Activated CD8-positive, alpha-beta memory T cell treated with anti-CD3 and anti-CD28 coated beads for 1 hour (primary cell): ENCODE measurements around the gene CREB5.
"Not testable (repeated sequence)": the region's sequence is repeated elsewhere in the genome, so short reads cannot be mapped to it uniquely, and the experiment has no call there.

Experiments used
- DNase-seq, 2 donors: peaks; one replicate each; pipeline ENCODE4 v3.0.0-alpha.2; 2020; ENCODE audit warnings: low read depth in 1 of 2; ENCODE audit errors: extremely low read depth in 1 of 2

Gene CREB5

DNA sequence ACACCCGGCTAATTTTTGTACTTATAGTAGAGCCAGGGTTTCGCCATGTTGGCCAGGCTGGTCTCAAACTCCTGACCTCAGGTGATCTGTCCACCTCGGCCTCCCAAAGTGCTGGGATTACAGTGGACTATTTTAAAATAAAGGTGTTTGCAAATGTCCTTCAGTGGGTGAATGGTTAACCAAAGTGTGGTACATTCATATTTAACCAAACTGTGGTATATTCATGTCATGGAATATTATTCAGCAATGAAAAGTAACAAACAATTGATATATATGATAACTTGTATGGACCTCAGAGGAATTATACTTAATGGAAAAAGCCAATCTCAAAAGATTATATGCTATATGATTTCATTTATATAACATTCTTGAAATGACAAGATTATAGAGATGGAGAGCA lies 190.0 kb downstream of the CREB5 start:
- no peak for DNase-seq

GRCh38 chr7:28605427-28606085 lies 193.2 kb downstream of the CREB5 start:
- DNase-seq = no peak

- DNase-seq = no peak
Observed at GRCh38 chr7:28606421-28606820, 194.1 kb downstream of the CREB5 start.

GRCh38 chr7:28607855-28608193 lies 195.5 kb downstream of the CREB5 start:
- DNase-seq = no peak

DNA sequence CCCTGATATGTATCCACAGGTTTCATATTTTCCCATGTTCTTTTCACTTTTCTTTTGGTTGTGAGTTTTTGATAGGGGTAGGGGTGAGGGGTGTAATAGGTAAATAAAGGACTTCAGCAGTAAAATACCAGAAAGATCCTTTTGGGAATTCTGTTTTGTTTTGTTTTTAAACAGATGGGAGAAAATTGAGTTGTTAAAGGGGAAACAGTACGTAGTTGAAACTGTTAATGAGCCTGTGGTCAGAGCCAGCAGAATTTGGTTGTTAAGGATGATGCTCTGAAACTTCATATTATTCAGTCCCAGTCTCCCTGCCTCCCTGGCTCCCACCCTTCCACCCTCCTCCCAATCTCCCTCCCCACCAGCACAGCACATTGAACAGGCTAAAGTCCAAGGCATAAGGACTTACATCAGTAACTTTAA lies 195.9 kb downstream of the CREB5 start:
- no peak for DNase-seq

GRCh38 chr7:28608731-28609130 lies 196.4 kb downstream of the CREB5 start:
- no peak for DNase-seq

DNA sequence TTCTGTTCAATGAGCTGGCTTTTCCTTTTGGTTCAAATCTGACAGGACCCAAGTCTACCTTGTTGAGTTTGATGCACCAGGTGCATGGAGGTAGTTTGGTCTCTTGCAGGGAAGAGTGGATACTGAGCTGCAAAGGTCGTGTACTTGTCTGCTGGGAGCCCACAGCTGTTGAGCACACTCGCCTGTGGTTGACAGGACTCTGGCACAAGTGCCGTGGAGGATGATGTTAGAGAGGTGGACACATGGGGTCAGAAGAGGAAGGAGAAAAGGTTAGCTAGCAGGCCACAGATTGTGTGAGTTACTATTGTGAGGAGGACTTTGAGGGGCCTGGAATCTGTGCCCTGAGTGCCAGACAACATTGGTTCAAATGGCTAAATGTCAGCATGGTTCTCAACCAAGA lies 197.3 kb downstream of the CREB5 start:
- DNase-seq = no peak

DNA sequence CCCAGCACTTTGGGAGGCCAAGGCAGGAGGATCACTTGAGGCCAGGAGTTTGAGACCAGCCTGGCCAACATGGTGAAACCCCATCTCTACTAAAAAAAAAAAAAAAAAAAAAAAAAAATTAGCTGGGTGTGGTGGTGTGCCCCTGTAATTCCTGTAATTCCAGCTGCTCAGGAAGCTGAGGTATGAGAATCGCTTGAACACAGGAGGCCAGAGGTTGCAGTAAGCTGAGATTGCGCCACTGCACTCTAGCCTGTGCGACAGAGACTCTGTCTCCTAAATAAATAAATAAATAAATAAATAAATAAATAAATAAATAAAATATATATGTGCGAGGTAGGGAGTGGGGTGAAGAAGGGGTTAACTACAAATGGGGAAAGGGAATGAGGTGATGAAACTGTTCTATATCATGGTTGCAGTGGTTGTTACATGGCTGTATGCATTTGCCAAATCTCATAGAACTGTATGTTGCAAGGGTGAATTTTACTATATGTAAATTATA lies 199.1 kb downstream of the CREB5 start:
- not testable (repeated sequence) for DNase-seq

- DNase-seq = no peak
Observed at GRCh38 chr7:28613262-28613661, 200.9 kb downstream of the CREB5 start.

- no peak for DNase-seq
Observed at GRCh38 chr7:28615091-28615490, 202.8 kb downstream of the CREB5 start.

DNA sequence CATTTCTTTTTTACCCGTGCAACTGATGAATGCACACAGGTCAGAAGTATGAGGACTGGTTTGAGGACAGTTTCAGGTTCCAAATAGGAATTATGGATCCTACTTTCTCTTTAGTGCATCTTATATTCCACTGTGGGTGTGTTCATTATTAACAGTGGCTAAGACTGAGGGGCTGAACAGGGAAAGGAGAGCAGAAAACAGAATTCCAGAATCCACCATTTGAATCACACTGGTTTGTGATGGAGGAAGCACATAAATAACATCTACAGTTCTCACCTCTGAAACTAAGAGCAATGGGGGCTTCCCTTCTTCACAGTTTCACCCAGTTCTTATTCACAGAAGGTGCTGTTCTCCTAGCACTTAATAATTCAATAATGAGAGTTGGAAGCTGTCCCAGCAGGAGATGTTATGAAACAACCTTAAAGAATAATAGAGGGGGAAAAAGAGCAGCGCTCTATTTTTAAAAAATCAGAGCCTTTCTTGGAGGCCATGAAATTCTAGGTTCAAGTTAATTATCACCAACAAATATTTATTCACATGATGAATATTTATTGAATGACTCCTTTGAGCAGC lies 205.1 kb downstream of the CREB5 start:
- no peak for DNase-seq

DNA sequence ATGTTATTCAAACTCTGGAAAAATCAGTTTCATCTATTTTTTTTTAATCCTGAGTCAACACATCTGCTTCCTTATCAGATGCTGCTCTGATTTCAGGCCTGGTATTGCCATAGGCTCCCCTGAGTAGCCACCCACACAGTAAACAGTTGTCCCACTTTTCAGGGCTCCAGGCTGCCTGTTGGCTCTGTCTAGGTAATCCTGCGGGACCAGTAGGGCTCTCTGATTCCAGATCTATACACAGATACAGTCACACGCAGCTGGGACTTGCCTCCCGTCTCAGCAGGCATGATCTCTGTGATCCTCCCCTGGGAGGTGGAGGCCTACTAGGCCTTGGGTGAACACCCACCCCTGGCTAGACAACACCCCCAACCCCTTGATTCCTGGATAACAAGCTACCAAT lies 206.1 kb downstream of the CREB5 start:
- DNase-seq = no peak

- no peak for DNase-seq
Observed at GRCh38 chr7:28619256-28619655, 206.9 kb downstream of the CREB5 start.

DNA sequence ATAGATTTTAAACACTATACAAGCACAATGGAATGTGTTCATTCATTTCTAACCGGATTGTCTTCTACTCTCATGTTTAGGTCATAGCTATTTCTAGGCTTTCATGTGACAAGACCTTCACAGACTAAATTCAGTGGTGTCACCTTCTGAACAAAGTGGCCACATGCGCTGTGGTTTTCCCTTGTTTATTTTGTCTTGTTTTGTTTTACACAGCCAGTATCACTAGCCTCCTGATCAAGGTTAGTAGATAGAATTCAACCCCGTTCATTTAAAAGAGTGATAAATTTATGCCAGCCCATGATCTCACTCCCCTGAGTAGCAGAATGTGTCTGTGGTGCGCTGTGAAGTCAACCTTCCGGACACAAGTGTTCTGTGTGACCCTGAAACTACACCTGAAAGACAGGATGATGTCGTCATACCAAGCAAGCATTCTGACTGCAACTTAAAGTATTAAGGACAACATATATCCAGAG lies 209.1 kb downstream of the CREB5 start:
- DNase-seq = no peak

DNA sequence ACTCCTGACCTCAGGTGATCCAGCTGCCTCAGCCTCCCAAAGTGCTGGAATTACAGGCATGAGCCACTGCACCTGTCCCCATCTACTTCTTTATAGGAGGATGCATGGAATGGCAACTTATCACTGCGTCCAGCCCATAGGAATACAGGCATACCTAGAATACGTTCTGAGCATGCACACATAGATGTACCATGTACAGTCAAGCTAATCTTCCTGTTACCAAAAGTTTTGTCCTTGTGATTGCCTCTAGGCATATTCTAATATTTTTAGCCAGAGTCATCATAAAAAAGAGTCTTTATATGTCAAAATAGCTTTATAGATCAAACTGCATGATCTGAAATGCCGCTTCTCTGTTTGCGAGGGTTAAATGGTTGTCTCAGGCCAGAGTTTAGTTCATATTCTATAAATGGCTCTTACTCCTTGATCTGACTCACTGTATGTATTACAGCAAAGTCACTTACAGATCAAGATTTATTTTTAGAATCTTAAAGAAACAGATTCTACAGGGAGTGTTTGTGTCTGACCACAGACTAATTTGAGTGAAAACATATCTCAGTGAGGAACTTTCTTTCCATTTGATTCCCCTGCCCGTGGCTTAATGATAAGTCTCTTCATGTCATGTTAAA lies 210.9 kb downstream of the CREB5 start:
- DNase-seq = no peak

DNA sequence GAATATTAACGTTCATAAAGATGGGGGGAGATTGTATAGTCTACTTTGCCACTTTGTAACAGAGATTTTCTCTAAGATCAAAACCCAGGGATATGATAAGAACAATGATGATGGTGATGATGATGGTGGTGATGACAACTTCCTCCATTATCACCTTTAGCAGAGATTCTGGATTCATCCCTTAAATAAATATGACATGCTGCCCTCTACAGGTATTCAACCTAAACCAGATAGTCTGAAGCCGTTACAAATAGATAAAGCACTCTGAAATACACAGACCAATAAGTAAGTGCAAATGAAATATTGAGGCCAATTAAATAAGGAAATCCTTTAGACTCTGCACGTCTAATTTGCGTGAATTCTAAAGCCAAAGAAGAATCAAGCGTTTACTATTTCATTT lies 211.5 kb downstream of the CREB5 start:
- no peak for DNase-seq

DNA sequence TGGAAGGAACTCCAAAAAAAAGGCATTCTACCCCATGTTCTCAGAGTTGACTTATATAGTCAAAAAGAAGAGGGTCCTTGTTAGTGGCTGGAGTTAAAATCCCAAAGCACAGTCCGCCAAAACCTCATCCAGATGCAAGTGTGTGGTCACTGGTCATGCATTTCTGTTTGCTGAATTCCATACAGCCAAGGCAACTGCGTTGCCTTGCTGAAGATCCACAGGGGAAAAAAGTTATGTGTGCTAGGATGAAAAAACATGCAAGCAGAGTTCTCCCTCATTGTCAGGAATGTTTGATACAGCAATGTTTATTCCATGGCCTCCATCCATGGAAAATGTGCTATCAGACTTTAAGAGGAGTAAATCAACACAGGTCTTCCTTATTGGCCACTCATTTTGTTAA lies 213.1 kb downstream of the CREB5 start:
- no peak for DNase-seq

DNA sequence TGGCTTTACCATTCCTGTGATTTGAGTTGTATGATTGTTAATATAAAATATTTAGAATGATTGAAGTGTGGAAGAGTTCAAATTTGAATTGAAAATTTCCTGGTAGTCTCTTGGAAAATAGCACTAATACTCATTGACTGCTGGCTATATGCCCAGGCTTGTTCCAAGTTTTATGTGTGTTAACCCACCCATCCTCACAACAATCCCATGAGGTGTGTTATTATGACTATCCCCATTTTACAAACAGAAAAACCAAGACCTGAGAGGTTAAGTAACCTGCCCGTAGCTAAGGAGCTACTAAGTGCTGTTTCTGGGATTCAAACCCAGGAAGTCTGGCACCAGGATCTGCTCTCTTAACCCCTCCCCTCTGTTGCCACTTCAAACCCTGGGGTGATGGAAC lies 213.9 kb downstream of the CREB5 start:
- DNase-seq = no peak

GRCh38 chr7:28626624-28627262 lies 214.4 kb downstream of the CREB5 start:
- no peak for DNase-seq

- no peak for DNase-seq
Observed at GRCh38 chr7:28627263-28627653, 214.9 kb downstream of the CREB5 start.

DNA sequence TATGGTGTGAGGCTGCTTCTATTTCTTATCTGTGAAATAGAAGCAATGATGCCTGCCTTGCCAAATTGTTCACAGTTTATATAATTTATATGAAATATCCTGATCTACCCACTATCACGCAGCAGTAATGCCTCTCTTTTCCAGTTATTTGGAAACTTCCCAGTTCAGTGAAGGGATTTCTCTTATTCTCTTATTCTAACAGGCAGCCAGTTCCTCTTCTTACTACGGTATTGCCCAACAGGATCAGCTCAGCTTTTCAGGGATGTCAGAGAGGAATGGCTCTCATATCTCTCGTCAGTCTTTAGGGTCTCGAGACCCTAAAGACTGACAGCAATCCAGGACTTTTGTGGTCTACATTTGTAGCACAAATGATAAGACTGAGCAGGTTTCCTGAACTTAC lies 215.6 kb downstream of the CREB5 start:
- no peak for DNase-seq
